Measurements from ENCODE around the gene OR6S1.

Gene OR6S1

GRCh38 chr14:20610002-20610765 is 31.3 kb downstream of the OR6S1 start:
- TF ChIP-seq, protein P1, sequence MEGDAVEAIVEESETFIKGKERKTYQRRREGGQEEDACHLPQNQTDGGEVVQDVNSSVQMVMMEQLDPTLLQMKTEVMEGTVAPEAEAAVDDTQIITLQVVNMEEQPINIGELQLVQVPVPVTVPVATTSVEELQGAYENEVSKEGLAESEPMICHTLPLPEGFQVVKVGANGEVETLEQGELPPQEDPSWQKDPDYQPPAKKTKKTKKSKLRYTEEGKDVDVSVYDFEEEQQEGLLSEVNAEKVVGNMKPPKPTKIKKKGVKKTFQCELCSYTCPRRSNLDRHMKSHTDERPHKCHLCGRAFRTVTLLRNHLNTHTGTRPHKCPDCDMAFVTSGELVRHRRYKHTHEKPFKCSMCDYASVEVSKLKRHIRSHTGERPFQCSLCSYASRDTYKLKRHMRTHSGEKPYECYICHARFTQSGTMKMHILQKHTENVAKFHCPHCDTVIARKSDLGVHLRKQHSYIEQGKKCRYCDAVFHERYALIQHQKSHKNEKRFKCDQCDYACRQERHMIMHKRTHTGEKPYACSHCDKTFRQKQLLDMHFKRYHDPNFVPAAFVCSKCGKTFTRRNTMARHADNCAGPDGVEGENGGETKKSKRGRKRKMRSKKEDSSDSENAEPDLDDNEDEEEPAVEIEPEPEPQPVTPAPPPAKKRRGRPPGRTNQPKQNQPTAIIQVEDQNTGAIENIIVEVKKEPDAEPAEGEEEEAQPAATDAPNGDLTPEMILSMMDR (IDR thresholded peaks at IDR 0.05; ENCODE audit: low read depth, low read length) = no peak
- in situ Hi-C loops (cut with HindIII; ENCODE audit: low sequenced_read_pairs) = no loop called here
- peak; percentile 66 for DNase-seq (ENCODE audit: low read depth, low spot score)
- peak overlapping the region; percentile 79 for H3K4me3 ChIP-seq (ENCODE audit: low read depth, low read length)

DNA sequence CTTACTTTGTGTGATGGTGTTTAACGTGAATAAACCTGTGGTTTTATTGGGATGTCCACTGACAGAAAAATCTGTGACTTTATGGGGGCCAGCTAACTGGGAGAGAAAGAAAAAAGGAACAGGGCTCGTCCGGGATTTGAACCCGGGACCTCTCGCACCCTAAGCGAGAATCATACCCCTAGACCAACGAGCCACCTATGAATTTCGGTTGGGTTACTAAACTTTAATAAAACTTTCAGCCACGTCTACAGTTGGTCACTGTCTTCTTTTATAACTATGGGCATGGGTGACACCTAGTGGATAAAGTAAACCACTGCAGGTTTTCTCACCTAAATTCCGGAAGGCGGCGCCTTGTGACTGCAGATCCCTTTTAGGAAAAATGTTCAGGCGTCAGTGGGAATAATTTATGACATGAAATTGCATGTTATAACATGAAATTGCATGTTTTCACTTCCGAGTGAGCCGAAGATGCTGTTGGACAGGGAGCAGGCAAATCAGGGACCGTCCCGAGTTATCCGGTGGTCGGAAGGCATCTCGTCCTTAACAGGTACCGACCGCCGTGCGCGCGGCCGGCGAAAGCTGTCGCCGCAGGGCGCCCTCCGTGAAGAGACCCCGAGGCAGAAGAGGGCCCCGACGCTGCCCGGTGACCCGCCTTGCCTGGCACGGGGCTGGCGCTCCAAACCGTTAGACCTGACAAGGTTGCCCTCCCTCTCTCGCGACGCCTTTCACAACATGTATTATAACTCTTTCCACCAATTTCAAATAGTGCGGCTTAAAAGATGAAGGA is 32.1 kb downstream of the OR6S1 start:
- peak overlapping the region; percentile 79 for H3K4me3 ChIP-seq (ENCODE audit: low read depth, low read length)
- in situ Hi-C loops (cut with HindIII; ENCODE audit: low sequenced_read_pairs) = no loop called here
- TF ChIP-seq, protein P1 (IDR thresholded peaks at IDR 0.05; ENCODE audit: low read depth, low read length) = peak; percentile 86
- DNase-seq (ENCODE audit: low read depth, low spot score) = peak; percentile 91

GRCh38 chr14:20608383-20609110 is 32.9 kb downstream of the OR6S1 start:
- no peak for DNase-seq (ENCODE audit: low read depth, low spot score)
- in situ Hi-C loops (cut with HindIII; ENCODE audit: low sequenced_read_pairs) = no loop called here
- H3K4me3 ChIP-seq (ENCODE audit: low read depth, low read length) = no peak overlapping the region
- TF ChIP-seq, protein P1 (IDR thresholded peaks at IDR 0.05; ENCODE audit: low read depth, low read length) = no peak

GRCh38 chr14:20607617-20608016 is 33.9 kb downstream of the OR6S1 start:
- in situ Hi-C loops (cut with HindIII; ENCODE audit: low sequenced_read_pairs) = no loop called here
- DNase-seq (ENCODE audit: low read depth, low spot score) = no peak
- TF ChIP-seq, protein P1 (IDR thresholded peaks at IDR 0.05; ENCODE audit: low read depth, low read length) = no peak
- H3K4me3 ChIP-seq (ENCODE audit: low read depth, low read length) = no peak overlapping the region

DNA sequence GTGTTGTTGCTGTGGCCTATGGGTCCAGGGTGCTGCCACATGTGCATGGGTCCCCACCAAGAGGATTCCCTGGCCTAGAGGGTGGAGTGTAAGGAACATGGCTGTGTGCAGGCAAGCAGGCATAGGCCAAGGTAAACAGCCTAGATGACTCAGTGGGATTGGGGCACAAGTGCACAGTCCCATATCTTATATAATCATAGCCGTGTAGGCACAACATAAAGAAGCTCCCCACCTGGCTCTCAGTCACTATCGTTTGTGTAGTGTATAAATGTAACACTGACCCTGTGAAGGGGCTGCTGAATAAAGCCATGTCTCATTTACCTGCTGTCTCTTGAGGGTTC is 34.6 kb downstream of the OR6S1 start:
- in situ Hi-C loops (cut with HindIII; ENCODE audit: low sequenced_read_pairs) = no loop called here
- no peak for DNase-seq (ENCODE audit: low read depth, low spot score)
- TF ChIP-seq, protein P1 (IDR thresholded peaks at IDR 0.05; ENCODE audit: low read depth, low read length) = no peak
- no peak overlapping the region for H3K4me3 ChIP-seq (ENCODE audit: low read depth, low read length)

DNA sequence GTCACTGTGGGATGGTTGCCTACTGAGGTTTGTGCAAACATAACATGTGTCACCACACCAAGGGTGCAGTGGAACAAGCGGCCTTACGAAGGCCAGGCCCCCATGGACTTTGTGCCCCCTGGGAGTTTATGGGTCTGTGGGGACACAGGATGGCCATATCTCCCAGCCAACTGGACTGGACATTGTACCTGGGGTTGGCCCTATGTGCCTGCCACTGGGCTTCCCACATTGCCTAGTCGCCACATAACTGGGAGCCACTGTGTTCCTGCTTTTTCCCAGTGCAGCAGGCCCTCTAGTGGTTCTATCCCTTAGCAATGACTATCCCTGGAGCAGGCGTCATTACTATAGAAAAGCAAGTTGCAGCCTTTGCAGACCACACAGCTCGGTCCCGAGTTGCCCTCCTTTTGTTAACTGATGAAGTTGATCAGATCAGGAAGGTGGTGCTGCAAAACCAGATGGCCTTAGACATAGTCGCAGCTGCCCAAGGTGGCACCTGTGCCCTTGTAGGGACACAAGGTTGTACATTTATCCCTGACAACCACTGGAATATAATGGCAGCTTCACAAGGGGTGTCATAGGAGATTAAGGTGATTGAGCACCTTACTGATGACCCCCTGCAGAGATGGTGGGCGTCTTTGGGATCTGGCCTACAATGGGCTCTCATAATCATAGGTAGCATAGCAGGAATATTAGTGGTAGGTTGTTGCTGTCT is 35.1 kb downstream of the OR6S1 start:
- peak; percentile 11 for DNase-seq (ENCODE audit: low read depth, low spot score)
- TF ChIP-seq, protein P1 (IDR thresholded peaks at IDR 0.05; ENCODE audit: low read depth, low read length) = peak; percentile 53
- in situ Hi-C loops (cut with HindIII; ENCODE audit: low sequenced_read_pairs) = no loop called here
- H3K4me3 ChIP-seq (ENCODE audit: low read depth, low read length) = no peak overlapping the region

All from astrocyte of the spinal cord (primary cell).